Measurements from ENCODE around the gene RARB.

Gene RARB

GRCh38 chr3:25574172-25574765 is 146.2 kb downstream of the RARB start:
- no peak for DNase-seq (ENCODE audit: low read depth in 2 of 3, low spot score in 1 of 3)

- DNase-seq (ENCODE audit: low read depth in 2 of 3, low spot score in 1 of 3) = no peak
Measured at GRCh38 chr3:25575001-25575400, 146.9 kb downstream of the RARB start.

GRCh38 chr3:25576146-25576545 is 148.1 kb downstream of the RARB start:
- no peak for DNase-seq (ENCODE audit: low read depth in 2 of 3, low spot score in 1 of 3)

GRCh38 chr3:25576831-25577454 is 148.9 kb downstream of the RARB start:
- no peak for DNase-seq (ENCODE audit: low read depth in 2 of 3, low spot score in 1 of 3)

- no peak for DNase-seq (ENCODE audit: low read depth in 2 of 3, low spot score in 1 of 3)
Measured at GRCh38 chr3:25578059-25578458, 150.0 kb downstream of the RARB start.

- no peak for DNase-seq (ENCODE audit: low read depth in 2 of 3, low spot score in 1 of 3)
Measured at GRCh38 chr3:25580534-25580933, 152.5 kb downstream of the RARB start.

GRCh38 chr3:25581335-25581734 is 153.3 kb downstream of the RARB start:
- no peak for DNase-seq (ENCODE audit: low read depth in 2 of 3, low spot score in 1 of 3)

- no peak for DNase-seq (ENCODE audit: low read depth in 2 of 3, low spot score in 1 of 3)
Measured at GRCh38 chr3:25581823-25582222, 153.8 kb downstream of the RARB start.

GRCh38 chr3:25582242-25582641 is 154.2 kb downstream of the RARB start:
- DNase-seq (ENCODE audit: low read depth in 2 of 3, low spot score in 1 of 3) = no peak

- DNase-seq (ENCODE audit: low read depth in 2 of 3, low spot score in 1 of 3) = no peak
Measured at GRCh38 chr3:25583343-25583742, 155.3 kb downstream of the RARB start.

- no peak for DNase-seq (ENCODE audit: low read depth in 2 of 3, low spot score in 1 of 3)
Measured at GRCh38 chr3:25584011-25584789, 156.1 kb downstream of the RARB start.

GRCh38 chr3:25585361-25586166 is 157.5 kb downstream of the RARB start:
- no peak for DNase-seq (ENCODE audit: low read depth in 2 of 3, low spot score in 1 of 3)

- no peak for DNase-seq (ENCODE audit: low read depth in 2 of 3, low spot score in 1 of 3)
Measured at GRCh38 chr3:25586167-25586505, 158.1 kb downstream of the RARB start.

GRCh38 chr3:25586553-25586952 is 158.5 kb downstream of the RARB start:
- DNase-seq (ENCODE audit: low read depth in 2 of 3, low spot score in 1 of 3) = no peak

GRCh38 chr3:25587094-25587493 is 159.0 kb downstream of the RARB start:
- no peak for DNase-seq (ENCODE audit: low read depth in 2 of 3, low spot score in 1 of 3)

GRCh38 chr3:25587526-25587925 is 159.5 kb downstream of the RARB start:
- no peak for DNase-seq (ENCODE audit: low read depth in 2 of 3, low spot score in 1 of 3)

- no peak for DNase-seq (ENCODE audit: low read depth in 2 of 3, low spot score in 1 of 3)
Measured at GRCh38 chr3:25587975-25588374, 159.9 kb downstream of the RARB start.

GRCh38 chr3:25588441-25589103 is 160.5 kb downstream of the RARB start:
- no peak for DNase-seq (ENCODE audit: low read depth in 2 of 3, low spot score in 1 of 3)

- no peak for DNase-seq (ENCODE audit: low read depth in 2 of 3, low spot score in 1 of 3)
Measured at GRCh38 chr3:25589104-25589782, 161.2 kb downstream of the RARB start.

GRCh38 chr3:25589783-25590258 is 161.8 kb downstream of the RARB start:
- no peak for DNase-seq (ENCODE audit: low read depth in 2 of 3, low spot score in 1 of 3)

All from stimulated activated CD4-positive, alpha-beta T cell treated with anti-CD3 and anti-CD28 coated beads, Interleukin-12 subunit alpha, Interleukin-12 subunit beta, amount 100 ng/mL, for 48 hours (primary cell).